ENCODE data around the gene ZCCHC4.

The ZCCHC4 gene

GRCh38 chr4:25377572-25378436 is 65.2 kb downstream of the ZCCHC4 start:
- no peak for DNase-seq (ENCODE audit: low read depth in 2 of 2)

GRCh38 chr4:25378437-25378743 is 65.8 kb downstream of the ZCCHC4 start:
- no peak for DNase-seq (ENCODE audit: low read depth in 2 of 2)

GRCh38 chr4:25379591-25379990 is 67.0 kb downstream of the ZCCHC4 start:
- no peak for DNase-seq (ENCODE audit: low read depth in 2 of 2)

GRCh38 chr4:25383647-25384046 is 71.1 kb downstream of the ZCCHC4 start:
- no peak for DNase-seq (ENCODE audit: low read depth in 2 of 2)

DNA sequence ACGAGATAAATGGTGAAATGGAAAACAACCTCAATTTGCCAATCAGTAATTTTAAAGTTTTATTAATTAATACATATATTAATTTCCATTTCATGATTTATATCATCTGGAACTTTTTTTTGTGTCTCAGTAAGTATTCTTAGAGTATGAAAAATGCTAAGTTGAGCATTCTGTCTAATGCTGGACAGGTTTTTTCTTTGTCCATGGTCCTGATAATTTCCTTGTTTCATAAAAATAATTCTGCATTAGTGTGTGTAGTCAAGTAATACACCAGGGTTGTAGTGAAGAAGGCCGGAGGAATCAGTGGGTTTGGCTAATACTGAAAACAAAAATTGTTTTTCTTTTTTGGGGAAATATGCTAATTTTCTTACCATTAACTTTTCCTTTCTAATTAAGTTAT is 74.4 kb downstream of the ZCCHC4 start:
- no peak for DNase-seq (ENCODE audit: low read depth in 2 of 2)

GRCh38 chr4:25397305-25397704 is 84.7 kb downstream of the ZCCHC4 start:
- no peak for DNase-seq (ENCODE audit: low read depth in 2 of 2)

- DNase-seq (ENCODE audit: low read depth in 2 of 2), result no peak
Measured at GRCh38 chr4:25399510-25399909, 86.9 kb downstream of the ZCCHC4 start.

- DNase-seq (ENCODE audit: low read depth in 2 of 2), result no peak
Measured at GRCh38 chr4:25401066-25401465, 88.5 kb downstream of the ZCCHC4 start.

DNA sequence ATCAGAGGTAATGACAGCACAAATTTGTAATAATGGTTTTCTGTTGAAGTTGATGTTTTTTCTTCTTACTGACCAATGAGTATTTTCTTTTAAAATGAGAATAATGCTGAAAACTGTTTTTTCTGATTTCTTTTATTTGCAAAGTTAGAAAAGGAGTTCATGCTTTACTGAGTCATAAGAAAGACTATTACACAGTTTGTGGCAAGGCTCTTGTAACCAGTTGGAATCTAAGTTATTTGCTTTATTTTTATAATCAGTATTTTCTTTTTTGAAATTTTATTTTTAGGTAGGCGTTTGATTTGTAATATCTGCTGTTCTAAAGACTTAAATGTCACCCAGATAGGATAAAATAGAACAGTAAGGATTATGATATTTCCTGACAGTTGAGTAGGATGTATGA is 89.9 kb downstream of the ZCCHC4 start:
- no peak for DNase-seq (ENCODE audit: low read depth in 2 of 2)

- DNase-seq (ENCODE audit: low read depth in 2 of 2), result no peak
Measured at GRCh38 chr4:25403699-25404098, 91.1 kb downstream of the ZCCHC4 start.

- DNase-seq (ENCODE audit: low read depth in 2 of 2), result no peak
Measured at GRCh38 chr4:25405453-25405852, 92.9 kb downstream of the ZCCHC4 start.

GRCh38 chr4:25406081-25406692 is 93.6 kb downstream of the ZCCHC4 start:
- no peak for DNase-seq (ENCODE audit: low read depth in 2 of 2)

DNA sequence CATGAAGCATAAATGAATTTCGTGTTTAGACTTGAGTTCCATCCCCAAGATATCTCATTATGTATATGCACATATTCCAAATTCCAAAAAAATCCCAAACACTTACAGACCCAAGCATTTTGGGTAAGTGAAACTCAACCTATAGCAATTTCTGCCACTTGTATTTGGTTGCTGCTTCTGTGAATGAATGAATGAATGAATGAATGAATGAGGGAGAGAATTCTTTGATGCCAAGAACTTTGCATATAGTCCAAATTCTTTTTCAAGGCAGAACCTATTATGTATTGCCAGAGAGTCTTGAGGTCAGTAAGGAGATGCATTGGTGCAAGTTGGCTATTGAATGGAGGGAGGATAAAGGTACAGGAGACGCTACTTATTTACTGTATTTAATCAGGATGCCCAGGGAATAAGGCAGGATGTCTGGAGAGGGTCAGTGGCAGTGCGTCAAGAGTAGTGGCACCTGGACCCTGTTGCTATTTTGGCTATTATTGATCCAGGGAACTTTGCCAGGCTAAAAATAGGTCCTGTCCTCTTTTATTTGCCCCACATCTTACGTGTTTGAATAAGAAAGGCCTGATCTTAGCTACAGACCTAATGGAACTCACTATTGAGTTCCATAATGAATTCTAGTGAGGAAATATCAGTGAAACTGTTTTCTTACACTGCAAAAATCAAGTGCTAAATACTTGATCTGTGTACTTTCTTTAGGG is 98.4 kb downstream of the ZCCHC4 start:
- DNase-seq (ENCODE audit: low read depth in 2 of 2), result no peak

GRCh38 chr4:25413261-25413660 is 100.7 kb downstream of the ZCCHC4 start:
- DNase-seq (ENCODE audit: low read depth in 2 of 2), result no peak

DNA sequence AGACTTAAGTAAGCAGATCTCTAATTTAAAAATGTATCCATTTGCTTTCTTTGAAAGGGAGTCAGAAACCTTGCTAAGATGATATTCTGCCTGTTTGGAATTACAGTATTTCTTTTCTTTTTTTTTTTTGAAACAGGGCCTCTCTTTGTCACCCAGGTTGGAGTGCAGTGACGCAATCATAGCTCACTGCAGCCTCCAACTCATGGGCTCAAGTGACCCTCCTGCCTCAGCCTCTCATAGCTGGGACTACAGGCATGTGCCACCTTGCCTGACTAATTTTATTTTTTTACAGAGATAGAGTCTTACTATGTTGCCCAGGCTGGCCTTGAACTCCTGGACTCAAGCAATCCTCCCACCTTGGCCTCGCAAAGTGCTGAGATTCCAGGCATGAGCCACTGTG is 104.4 kb downstream of the ZCCHC4 start:
- DNase-seq (ENCODE audit: low read depth in 2 of 2), result no peak
